Activated T-helper 2 cell treated with anti-CD3 and anti-CD28 coated beads, Interferon-gamma antibody, Interleukin-2, Interleukin-4, amounts not matched to agents 10 μg/mL and 5 μg/mL and 100 μg/mL, durations not matched to agents 14 hours and 24 hours and 36 hours (primary cell): ENCODE measurements around the gene DAB2IP. TPM values are rescaled to one million over a fixed set of nuclear protein-coding genes. Genes with fewer than 3 reads are reported as not detected.

Experiments used
- DNase-seq: peaks from one replicate; pipeline ENCODE4 v3.0.0; 2021; ENCODE audit warnings: low spot score
- H3K27ac Mint-ChIP-seq: one replicate; pipeline ENCODE4 v1.8.0; 2021; ENCODE audit warnings: mixed read lengths
- H3K27me3 Mint-ChIP-seq: one replicate; pipeline ENCODE4 v1.8.0; 2021; ENCODE audit warnings: low read depth, mixed read lengths
- H3K36me3 Mint-ChIP-seq: one replicate; pipeline ENCODE4 v1.8.0; 2021; ENCODE audit warnings: low read depth, mixed read lengths
- H3K4me1 Mint-ChIP-seq: one replicate; pipeline ENCODE4 v1.8.0; 2021; ENCODE audit warnings: low read depth, mixed read lengths
- H3K4me3 Mint-ChIP-seq: one replicate; pipeline ENCODE4 v1.8.0; 2021; ENCODE audit warnings: low read depth, mild to moderate bottlenecking, moderate library complexity, mixed read lengths
- H3K9me3 Mint-ChIP-seq: one replicate; pipeline ENCODE4 v1.8.0; 2021; ENCODE audit warnings: mixed read lengths
- intact Hi-C: fragments of 100-400 bp; cut with micrococcal nuclease; formaldehyde crosslinking; loops from one replicate; pipeline ENCODE4 v1.15.1; 2023
- total RNA-seq: library from RNA; stranded (reverse); gene quantifications from 2 replicates; pipeline ENCODE4 v1.2.3, GENCODE V29; 2022

DAB2IP gene
- total RNA-seq, 1 donor from 2014 or later: not detected

DNA sequence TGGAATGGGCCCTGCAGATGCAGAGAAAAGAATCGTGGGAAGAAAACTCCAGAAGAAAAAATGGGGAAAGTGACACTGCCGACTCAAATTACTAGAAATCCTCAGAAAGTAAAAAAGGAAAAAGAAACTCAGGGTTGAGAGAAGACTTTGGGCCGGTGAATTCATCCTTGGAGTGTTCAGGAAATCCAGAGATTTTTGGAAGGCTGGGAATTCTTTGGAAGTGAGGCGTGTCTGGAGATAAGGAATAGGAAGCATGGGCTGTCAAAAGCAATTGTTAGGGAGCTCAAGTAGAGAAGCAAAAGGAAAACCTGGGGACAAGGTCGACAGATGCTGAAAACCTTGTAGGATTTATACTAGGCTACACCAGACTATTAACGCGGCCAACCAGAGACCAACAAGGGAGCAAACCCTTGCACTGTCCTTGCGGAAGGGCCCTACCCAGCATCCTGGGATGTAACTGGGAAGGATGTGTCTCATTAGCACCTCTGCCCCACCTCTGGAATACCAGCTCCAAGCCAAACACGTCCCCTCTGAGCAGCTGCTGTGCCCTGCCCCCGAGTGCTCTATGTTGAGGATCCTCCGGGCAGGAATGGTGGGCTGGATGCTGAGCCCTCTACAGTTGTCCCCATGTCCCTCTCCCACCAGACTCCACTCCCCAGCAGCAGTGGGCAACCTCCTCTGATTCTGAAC lies 11.6 kb downstream of the DAB2IP start:
- no peaks in the 10 kb centered on the region for H3K27me3 Mint-ChIP-seq
- no peaks in the 10 kb centered on the region for H3K4me1 Mint-ChIP-seq
- no peak overlapping the region for H3K4me3 Mint-ChIP-seq
- no peaks in the 10 kb centered on the region for H3K9me3 Mint-ChIP-seq
- H3K36me3 Mint-ChIP-seq: no peaks in the 10 kb centered on the region
- intact Hi-C loops: no loop called here
- H3K27ac Mint-ChIP-seq: no peak overlapping the region
- DNase-seq: no peak

DNA sequence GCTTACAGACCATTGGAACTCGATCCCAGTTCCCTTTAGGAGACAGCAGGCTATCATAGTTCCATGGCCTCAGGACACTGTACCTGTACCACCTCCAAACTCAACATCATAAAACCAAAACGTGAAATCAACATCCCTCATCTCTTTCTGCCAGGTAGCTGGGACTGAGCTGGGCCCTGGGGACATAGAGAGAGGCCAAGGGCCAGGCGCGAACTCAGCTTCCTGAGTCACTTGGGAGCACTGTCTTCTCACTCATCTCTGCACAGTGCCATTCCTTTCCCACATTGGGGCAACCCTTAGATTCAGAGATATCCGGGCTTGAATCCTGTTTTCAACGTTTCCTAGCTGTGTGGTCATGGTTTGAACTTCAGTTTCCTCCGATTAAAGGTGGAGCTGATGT lies 12.2 kb downstream of the DAB2IP start:
- no peaks in the 10 kb centered on the region for H3K9me3 Mint-ChIP-seq
- no peak for DNase-seq
- H3K27ac Mint-ChIP-seq: no peak overlapping the region
- no peaks in the 10 kb centered on the region for H3K27me3 Mint-ChIP-seq
- intact Hi-C loops: no loop called here
- no peak overlapping the region for H3K4me3 Mint-ChIP-seq
- H3K4me1 Mint-ChIP-seq: no peaks in the 10 kb centered on the region
- no peaks in the 10 kb centered on the region for H3K36me3 Mint-ChIP-seq

DNA sequence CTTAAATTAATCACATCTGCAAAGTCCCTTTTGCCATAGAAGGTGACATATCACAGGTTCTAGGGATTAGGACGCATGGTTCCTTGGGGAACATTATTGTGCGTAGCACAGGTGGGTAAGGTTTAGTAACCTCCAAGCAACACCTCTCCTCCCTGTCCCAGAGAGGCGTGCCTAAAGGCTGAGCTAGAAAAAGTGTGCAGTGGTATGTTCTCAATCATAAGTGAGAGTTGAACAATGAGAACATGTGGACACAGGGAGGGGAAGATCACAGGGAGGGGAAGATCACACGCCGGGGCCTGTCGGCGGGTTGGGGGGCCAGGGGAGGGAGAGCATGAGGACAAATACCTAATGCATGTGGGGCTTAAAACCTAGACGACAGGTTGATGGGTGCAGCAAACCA lies 14.9 kb downstream of the DAB2IP start:
- DNase-seq: no peak
- Mint-ChIP-seq H3K27ac (no peak overlapping the region), H3K27me3 (no peaks in the 10 kb centered on the region), H3K4me3 (no peak overlapping the region), H3K9me3 (no peaks in the 10 kb centered on the region), H3K36me3 (no peaks in the 10 kb centered on the region), H3K4me1 (no peaks in the 10 kb centered on the region)
- intact Hi-C loops: no loop called here

DNA sequence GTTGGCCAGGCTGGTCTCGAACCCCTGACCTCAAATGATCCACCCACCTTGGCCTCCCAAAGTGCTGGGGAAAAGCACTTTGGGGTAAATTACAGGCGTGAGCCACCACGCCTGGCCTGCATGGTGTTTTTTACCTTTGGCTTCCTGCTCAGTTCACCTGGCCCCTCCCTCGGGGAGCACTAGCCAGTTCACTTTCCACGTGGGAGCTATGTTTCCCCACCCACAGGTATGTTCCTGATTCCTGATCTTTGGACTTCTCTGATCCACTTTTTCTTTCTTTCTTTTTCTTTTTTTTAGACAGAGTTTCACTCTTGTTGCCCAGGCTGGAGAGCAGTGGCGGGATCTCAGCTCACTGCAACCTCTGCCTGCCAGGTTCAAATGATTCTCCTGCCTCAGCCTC lies 15.8 kb downstream of the DAB2IP start:
- no peaks in the 10 kb centered on the region for H3K4me1 Mint-ChIP-seq
- no peak for DNase-seq
- no peaks in the 10 kb centered on the region for H3K9me3 Mint-ChIP-seq
- H3K27ac Mint-ChIP-seq: no peak overlapping the region
- H3K36me3 Mint-ChIP-seq: no peaks in the 10 kb centered on the region
- H3K27me3 Mint-ChIP-seq: no peaks in the 10 kb centered on the region
- H3K4me3 Mint-ChIP-seq: no peak overlapping the region
- intact Hi-C loops: no loop called here

DNA sequence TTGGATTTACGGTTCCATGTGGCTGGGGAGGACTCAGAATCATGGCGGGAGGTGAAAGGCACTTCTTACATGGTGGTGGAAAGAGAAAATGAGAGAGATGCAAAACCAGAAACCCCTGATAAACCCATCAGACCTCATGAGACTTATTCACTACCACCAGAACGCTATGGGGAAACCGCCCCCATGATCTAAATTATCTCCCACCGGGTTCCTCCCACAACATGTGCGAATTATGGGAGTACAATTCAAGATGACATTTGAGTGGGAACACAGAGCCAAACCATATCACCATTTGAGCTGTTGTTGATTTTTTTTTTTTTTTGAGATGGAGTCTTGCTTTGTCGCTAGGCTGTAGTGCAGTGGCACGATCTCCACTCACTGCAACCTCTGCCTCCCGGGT lies 16.5 kb downstream of the DAB2IP start:
- no peak for DNase-seq
- Mint-ChIP-seq H3K27me3 (no peaks in the 10 kb centered on the region), H3K9me3 (no peaks in the 10 kb centered on the region), H3K4me3 (no peak overlapping the region), H3K4me1 (no peaks in the 10 kb centered on the region), H3K36me3 (no peaks in the 10 kb centered on the region), H3K27ac (no peak overlapping the region)
- intact Hi-C loops: no loop called here

DNA sequence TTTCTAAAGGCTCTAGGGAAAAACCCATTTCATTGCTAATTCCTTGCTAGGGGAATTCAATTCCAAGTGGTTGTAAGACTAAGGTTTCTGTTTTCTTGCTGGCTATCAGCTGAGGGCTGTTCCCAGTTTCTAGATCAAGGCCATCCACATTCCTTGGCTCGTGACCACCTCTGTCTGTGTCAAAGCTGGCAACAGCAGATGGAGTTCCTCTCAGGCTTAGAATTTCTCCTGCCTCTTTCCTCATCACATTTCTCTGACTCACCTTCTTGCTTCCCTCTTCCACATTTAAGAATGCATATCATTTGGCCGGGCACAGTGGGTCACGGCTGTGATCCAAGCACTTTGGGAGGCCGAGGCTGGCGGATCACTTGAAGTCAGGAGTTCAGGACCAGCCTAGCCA lies 19.0 kb downstream of the DAB2IP start:
- Mint-ChIP-seq H3K27ac (no peak overlapping the region), H3K27me3 (no peaks in the 10 kb centered on the region), H3K9me3 (no peaks in the 10 kb centered on the region), H3K36me3 (no peaks in the 10 kb centered on the region), H3K4me1 (no peaks in the 10 kb centered on the region), H3K4me3 (no peak overlapping the region)
- intact Hi-C loops: no loop called here
- DNase-seq: no peak

DNA sequence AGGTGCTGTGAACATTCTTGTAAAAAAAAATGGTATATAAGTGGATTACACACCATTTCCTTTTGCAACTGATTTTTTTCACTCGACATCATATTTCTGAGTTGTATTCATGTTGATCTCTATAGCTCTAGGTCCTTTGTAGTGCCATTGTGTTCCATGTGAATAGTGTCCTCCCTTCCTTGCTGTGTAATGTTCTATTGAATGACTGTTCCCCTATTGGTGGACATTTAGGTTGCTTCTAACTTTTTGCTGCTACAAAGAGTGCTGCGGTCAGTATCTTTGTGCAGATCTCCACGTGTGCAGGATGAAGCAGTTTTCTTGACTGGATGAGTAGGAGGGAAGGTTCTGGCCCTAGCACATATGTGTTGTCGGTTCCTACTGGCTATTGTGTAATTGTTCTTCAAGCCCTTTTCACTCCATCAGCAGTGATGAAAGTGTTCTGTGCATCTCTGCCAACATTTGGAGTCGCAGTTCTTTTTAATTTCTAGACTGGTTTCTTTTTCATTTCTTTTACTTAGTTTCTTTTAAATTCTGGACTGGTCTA lies 20.2 kb downstream of the DAB2IP start:
- H3K27me3 Mint-ChIP-seq: no peaks in the 10 kb centered on the region
- DNase-seq: no peak
- H3K4me3 Mint-ChIP-seq: no peak overlapping the region
- no peaks in the 10 kb centered on the region for H3K4me1 Mint-ChIP-seq
- H3K36me3 Mint-ChIP-seq: no peaks in the 10 kb centered on the region
- H3K27ac Mint-ChIP-seq: no peak overlapping the region
- H3K9me3 Mint-ChIP-seq: no peaks in the 10 kb centered on the region
- intact Hi-C loops: no loop called here

DNA sequence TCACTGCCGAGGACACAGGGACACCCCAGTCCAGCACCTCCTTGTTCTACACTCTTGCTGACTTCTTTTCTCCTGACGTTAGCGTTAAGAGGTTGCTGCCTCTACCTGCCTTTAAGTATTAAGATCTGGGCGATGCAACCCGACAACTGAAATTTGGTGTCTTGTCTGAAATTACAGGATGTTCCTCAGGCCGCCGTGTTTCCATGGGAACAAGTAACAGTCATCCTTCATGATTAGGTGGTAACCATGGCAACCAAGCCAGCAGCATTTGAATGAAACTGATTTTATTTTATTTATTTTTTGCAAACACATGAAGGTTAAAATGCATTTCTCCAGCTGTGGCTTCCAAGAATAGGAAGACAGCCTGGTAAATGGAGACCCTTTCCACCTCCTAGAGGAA lies 20.8 kb downstream of the DAB2IP start:
- no peak for DNase-seq
- intact Hi-C loops: no loop called here
- Mint-ChIP-seq H3K9me3 (no peaks in the 10 kb centered on the region), H3K27ac (no peak overlapping the region), H3K4me3 (no peak overlapping the region), H3K4me1 (no peaks in the 10 kb centered on the region), H3K27me3 (no peaks in the 10 kb centered on the region), H3K36me3 (no peaks in the 10 kb centered on the region)

DNA sequence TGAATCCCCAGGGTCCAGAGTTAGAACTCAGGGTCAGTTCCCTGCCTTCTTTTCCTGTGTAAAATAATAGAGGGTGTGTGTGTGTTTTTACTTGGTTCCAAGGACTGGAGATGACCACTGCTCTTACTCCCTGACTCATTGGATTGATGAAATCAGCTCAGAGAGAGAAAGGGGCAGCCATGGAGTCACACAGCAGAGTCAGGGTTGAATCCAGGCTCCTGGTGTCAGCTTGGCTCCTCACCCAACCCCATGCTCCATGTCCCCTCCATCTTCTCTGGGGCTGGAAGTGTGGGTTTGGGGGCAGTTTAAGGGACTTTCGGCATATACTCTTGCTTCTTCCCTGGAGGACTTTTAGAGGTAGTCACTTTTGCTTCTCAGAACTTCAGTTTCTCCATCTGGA lies 21.6 kb downstream of the DAB2IP start:
- Mint-ChIP-seq H3K27me3 (no peaks in the 10 kb centered on the region), H3K4me1 (no peaks in the 10 kb centered on the region), H3K36me3 (no peaks in the 10 kb centered on the region), H3K27ac (no peak overlapping the region), H3K4me3 (no peak overlapping the region), H3K9me3 (no peaks in the 10 kb centered on the region)
- no peak for DNase-seq
- intact Hi-C loops: no loop called here

DNA sequence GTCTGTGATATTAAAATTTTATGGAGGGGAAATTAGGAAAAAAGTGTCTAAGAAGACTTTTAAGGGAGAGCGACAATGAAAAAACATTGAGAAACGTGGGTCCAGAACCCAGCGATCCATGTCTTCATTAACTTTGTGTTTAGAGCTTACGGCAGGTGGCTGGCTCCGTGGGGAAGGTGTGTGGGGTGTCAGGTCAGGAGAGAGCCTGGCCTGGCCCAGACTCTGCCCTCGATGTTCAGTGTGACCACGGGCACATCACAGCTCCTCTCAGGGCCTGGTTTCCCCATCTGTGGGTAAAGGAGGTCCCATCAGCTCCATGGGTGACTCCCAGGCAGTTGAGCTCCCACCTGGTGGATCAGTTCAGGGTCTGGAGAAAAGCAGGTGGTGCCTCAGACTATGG lies 22.1 kb downstream of the DAB2IP start:
- no peaks in the 10 kb centered on the region for H3K36me3 Mint-ChIP-seq
- no peaks in the 10 kb centered on the region for H3K4me1 Mint-ChIP-seq
- H3K27ac Mint-ChIP-seq: no peak overlapping the region
- H3K4me3 Mint-ChIP-seq: no peak overlapping the region
- no peaks in the 10 kb centered on the region for H3K9me3 Mint-ChIP-seq
- intact Hi-C loops: no loop called here
- H3K27me3 Mint-ChIP-seq: no peaks in the 10 kb centered on the region
- no peak for DNase-seq

DNA sequence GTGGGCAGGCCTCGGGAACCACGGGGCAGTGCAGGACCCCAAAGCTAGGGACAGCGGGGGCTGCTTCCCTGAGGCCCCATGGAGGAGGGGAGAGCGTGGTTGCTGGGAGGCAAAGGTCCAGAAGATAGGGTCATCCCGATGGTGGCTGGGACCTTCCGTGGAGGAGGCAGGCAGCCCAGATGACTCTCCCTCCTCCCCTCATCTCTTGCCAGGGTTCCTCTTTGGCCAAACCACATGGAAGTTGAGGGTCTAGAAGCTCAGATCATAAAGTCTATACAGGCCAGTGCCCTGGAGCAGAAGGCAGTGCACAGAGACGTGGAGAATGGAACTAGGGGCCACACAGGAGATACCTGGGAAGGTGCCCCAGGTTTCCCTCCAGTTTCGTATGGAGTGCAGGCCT lies 22.6 kb downstream of the DAB2IP start:
- no peak for DNase-seq
- Mint-ChIP-seq H3K27me3 (no peaks in the 10 kb centered on the region), H3K4me1 (no peaks in the 10 kb centered on the region), H3K36me3 (no peaks in the 10 kb centered on the region), H3K27ac (no peak overlapping the region), H3K4me3 (no peak overlapping the region), H3K9me3 (no peaks in the 10 kb centered on the region)
- intact Hi-C loops: no loop called here

DNA sequence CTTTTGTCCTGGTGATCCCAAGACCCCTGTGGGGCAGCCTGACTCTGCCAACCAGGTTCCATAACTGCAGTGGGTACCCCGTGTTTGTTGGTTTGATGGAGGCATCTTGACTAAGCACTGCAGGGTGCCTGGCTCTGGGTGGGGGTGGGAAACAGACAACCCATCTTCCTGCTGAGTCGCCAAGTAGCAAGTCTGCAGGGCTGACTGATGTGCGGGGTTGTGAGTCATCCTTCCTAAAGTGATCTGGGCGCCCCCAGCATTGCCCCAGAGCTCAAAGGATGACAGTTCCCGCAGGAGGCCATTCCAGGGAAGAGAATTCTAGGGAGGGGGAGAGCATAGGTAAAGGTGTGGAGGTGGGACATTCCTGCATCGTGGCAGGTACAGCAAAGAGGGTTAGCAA lies 23.5 kb downstream of the DAB2IP start:
- no peak overlapping the region for H3K4me3 Mint-ChIP-seq
- DNase-seq: no peak
- no peak overlapping the region for H3K27ac Mint-ChIP-seq
- H3K36me3 Mint-ChIP-seq: no peaks in the 10 kb centered on the region
- no peaks in the 10 kb centered on the region for H3K9me3 Mint-ChIP-seq
- no peaks in the 10 kb centered on the region for H3K4me1 Mint-ChIP-seq
- intact Hi-C loops: no loop called here
- H3K27me3 Mint-ChIP-seq: no peaks in the 10 kb centered on the region

DNA sequence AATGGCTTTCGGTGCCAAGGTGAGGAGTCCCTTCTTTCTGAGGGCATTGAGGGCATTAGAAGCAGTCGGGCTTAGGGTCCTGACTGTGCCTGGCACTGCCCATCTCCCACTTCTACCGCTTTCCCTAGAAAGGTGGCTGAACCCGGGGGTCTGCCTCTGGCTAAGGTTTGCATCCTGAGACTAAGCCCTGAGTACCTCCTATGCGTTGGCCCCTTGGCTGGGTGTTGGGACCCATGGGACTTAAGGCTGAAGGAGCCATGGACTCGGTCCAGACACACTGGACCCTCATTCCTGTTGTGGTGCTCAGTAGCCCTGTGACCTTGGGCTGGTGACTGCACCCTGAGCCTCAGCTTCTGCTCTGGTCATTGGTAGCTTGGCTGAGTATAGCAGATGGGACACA lies 23.9 kb downstream of the DAB2IP start:
- Mint-ChIP-seq H3K27ac (no peak overlapping the region), H3K9me3 (no peaks in the 10 kb centered on the region)
- no peak for DNase-seq

More for the DNA sequence above, 23.9 kb downstream of the DAB2IP start:
- intact Hi-C loops: no loop called here
- Mint-ChIP-seq H3K4me1 (no peaks in the 10 kb centered on the region), H3K27me3 (no peaks in the 10 kb centered on the region), H3K4me3 (no peak overlapping the region), H3K36me3 (no peaks in the 10 kb centered on the region)
